GM18526 (cell line): Measurements from ENCODE around the gene SAE1.
A peak's percentile ranks its signal among the peaks of the same experiment; 100 is the strongest.

Experiments
- POLR2A ChIP-seq: IDR thresholded peaks from 3 replicates; pipeline ENCODE4 v1.6.1; 2011; ENCODE audit not compliant: insufficient read length; ENCODE audit errors: extremely low read depth

Gene SAE1

GRCh38 chr19:47230054-47230920 is 99.7 kb downstream of the SAE1 start:
- no peak for TF ChIP-seq POLR2A

GRCh38 chr19:47230921-47231214 is 100.2 kb downstream of the SAE1 start, which contains the start of gene BBC3:
Gene BBC3, minus strand, starts transcription at chr19:47231199. Its CDS starts 2,768 bp downstream, at chr19:47228431.
- no peak for TF ChIP-seq POLR2A

GRCh38 chr19:47231215-47232054 is 100.8 kb downstream of the SAE1 start:
- TF ChIP-seq POLR2A = peak; percentile 44

- TF ChIP-seq POLR2A = peak; percentile 34
These were observed 102.0 kb downstream of the SAE1 start for GRCh38 chr19:47232422-47233211.

GRCh38 chr19:47236072-47236675 is 105.5 kb downstream of the SAE1 start:
- TF ChIP-seq POLR2A = no peak

GRCh38 chr19:47239152-47239551 is 108.5 kb downstream of the SAE1 start:
- TF ChIP-seq POLR2A = no peak

GRCh38 chr19:47239610-47240296 is 109.1 kb downstream of the SAE1 start:
- no peak for TF ChIP-seq POLR2A

GRCh38 chr19:47240556-47240955 is 109.9 kb downstream of the SAE1 start:
- TF ChIP-seq POLR2A = no peak

- TF ChIP-seq POLR2A = no peak
These were observed 110.6 kb downstream of the SAE1 start for GRCh38 chr19:47240996-47241918.

GRCh38 chr19:47241919-47242577 is 111.4 kb downstream of the SAE1 start:
- TF ChIP-seq POLR2A = no peak

- no peak for TF ChIP-seq POLR2A
These were observed 112.7 kb downstream of the SAE1 start for GRCh38 chr19:47243364-47243775.

GRCh38 chr19:47243776-47244547 is 113.3 kb downstream of the SAE1 start:
- TF ChIP-seq POLR2A = peak; percentile 49

- no peak for TF ChIP-seq POLR2A
These were observed 116.8 kb downstream of the SAE1 start for GRCh38 chr19:47247308-47247990.
